HAP-1 (cell line): ENCODE measurements around the gene MT2A.

Source experiments
- DNase-seq, 2 experiments: peaks; one replicate each; pipeline ENCODE4 v3.0.0-alpha.2; 2016 to 2020; ENCODE audit warnings: low spot score in 2 of 2
- H3K27me3 ChIP-seq: fragments of 250-450 bp; sonication (Bioruptor Pico); 2 replicates; pipeline ENCODE4 v1.5.1; 2020; ENCODE audit warnings: low read depth, mild to moderate bottlenecking, moderate library complexity
- H3K36me3 ChIP-seq: fragments of 250-450 bp; sonication (Bioruptor Pico); replicated peaks from 2 replicates; pipeline ENCODE4 v1.5.1; 2020; ENCODE audit warnings: mild to moderate bottlenecking
- H3K4me1 ChIP-seq: fragments of 250-450 bp; sonication (Bioruptor Pico); 2 replicates; pipeline ENCODE4 v1.5.1; 2020; ENCODE audit warnings: mild to moderate bottlenecking
- H3K4me3 ChIP-seq: fragments of 250-450 bp; sonication (Bioruptor Pico); 2 replicates; pipeline ENCODE4 v1.5.1; 2020; ENCODE audit warnings: mild to moderate bottlenecking, moderate library complexity
- H3K9me3 ChIP-seq: fragments of 250-450 bp; sonication (Bioruptor Pico); 2 replicates; pipeline ENCODE4 v1.5.1; 2020; ENCODE audit warnings: mild to moderate bottlenecking, moderate library complexity
- in situ Hi-C: fragments of 300-500 bp; cut with MboI; formaldehyde crosslinking; loops from 3 replicates; pipeline ENCODE4 v1.14.3; 2020; ENCODE audit warnings: low sequenced_read_pairs, inconsistent platforms, mixed read lengths

MT2A gene

DNA sequence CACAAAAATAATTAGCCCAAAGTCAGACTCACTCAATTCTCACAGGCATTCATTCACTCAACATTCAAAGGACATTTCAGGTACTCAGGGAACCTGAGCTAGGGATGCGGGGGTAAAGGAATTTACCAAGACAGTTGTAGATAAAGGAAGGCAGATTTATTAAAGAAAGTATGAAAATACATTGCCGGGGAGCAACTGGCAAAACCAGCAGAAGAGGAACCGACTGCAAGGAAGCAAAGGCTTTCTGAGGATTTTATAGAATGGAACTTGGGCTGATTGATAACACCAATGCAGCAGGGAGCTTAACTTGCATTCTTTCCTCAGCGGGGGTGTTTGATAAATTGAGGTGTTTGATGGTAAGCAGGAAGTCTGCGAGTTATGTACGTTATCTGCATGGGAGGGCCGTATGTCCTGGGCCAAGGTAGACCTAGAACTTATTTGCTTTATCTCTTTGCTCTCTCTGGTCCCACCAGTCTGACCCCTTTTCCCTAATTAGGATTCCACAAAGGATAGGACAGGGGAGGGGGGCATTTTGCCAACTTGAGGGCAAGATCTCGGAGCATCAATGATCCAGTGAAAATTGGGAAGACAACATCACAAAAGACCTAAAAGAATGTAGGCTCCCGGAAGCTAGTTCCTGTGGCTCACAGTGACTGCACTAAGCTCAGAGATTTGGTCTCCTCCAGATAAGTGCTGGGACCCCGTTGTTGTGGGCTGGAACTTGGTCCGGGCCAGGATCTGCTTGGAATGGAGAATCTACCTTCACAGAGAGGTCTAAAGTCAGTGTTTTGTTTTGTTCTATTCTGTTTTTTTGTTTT lies 24.8 kb upstream of the MT2A start:
- in situ Hi-C loops, result loop anchor here (10.0 kb wide), 1 partner anchor 121 kb away; no protein-coding TSS in a partner anchor
- H3K4me3 ChIP-seq, result no peak overlapping the region

DNA sequence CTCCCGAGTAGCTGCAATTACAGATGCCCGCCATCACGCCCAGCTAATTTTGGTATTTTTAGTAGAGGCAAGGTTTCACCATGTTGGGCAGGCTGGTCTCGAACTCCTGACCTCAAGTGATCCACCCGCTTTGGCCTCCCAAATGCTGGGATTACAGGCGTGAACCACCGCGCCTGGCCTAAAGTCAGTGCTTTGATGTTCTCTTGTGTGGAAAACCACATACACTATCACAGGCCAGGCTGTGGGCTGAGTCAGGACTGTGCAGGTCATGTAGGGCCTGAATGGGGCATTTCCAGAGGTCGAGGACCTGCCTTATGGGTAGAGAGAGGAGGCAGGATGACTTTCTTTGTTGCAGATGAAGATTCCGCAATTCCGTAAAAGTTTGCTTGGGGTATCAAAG lies 24.1 kb upstream of the MT2A start:
- DNase-seq, result no peak
- no peak overlapping the region for H3K4me3 ChIP-seq
- H3K27me3 ChIP-seq, result peaks cover 3% of the 10 kb centered on the region; the same call in 1 of the 2 replicates
- H3K9me3 ChIP-seq, result no peaks in the 10 kb centered on the region
- no peaks in the 10 kb centered on the region for H3K36me3 ChIP-seq
- in situ Hi-C loops, result loop anchor here (10.0 kb wide), 1 partner anchor 121 kb away; no protein-coding TSS in a partner anchor
- no peaks in the 10 kb centered on the region for H3K4me1 ChIP-seq

More for the DNA sequence above, 24.8 kb upstream of the MT2A start:
- Histone ChIP-seq H3K36me3 (no peaks in the 10 kb centered on the region), H3K27me3 (peaks cover 3% of the 10 kb centered on the region; the same call in 1 of the 2 replicates), H3K4me1 (no peaks in the 10 kb centered on the region), H3K9me3 (0 out of 2 replicates have a peak, but pooled peaks cover 2% of the 10 kb centered on the region)
- no peak for DNase-seq

DNA sequence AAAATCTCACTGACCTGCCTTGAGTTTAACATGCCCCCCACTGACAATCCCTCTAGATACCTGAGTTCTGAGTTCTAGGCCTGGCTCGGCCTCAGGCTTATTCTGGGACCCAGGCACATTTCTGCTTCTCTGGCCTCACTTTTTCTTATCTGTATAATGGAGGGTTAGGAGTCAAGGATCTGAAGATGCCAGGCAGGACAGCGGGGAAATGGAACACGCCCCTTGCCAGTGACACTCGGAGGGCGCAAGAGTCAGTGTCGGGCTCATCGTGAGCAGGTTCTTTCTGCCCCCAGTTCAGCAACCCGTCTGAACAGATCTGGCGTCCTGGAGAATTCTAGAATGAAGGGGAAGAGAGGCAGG lies 19.6 kb upstream of the MT2A start:
- no peak for DNase-seq
- no peaks in the 10 kb centered on the region for H3K4me1 ChIP-seq
- H3K36me3 ChIP-seq, result no peaks in the 10 kb centered on the region
- H3K9me3 ChIP-seq, result no peaks in the 10 kb centered on the region
- peaks cover 2% of the 10 kb centered on the region; the same call in 1 of the 2 replicates for H3K27me3 ChIP-seq
- in situ Hi-C loops, result loop anchor here (10.0 kb wide), 1 partner anchor 116 kb away; no protein-coding TSS in a partner anchor
- no peak overlapping the region for H3K4me3 ChIP-seq

- H3K4me1 ChIP-seq, result no peaks in the 10 kb centered on the region
- H3K4me3 ChIP-seq, result no peak within 1 kb of the TSS
- in situ Hi-C loops, result loop anchor here (10.0 kb wide), 1 partner anchor 115 kb away; no protein-coding TSS in a partner anchor
Observed at GRCh38 chr16:56589141-56590039, 19.0 kb upstream of the MT2A start, which contains the start of gene MT3. MT3 (plus strand) TSS chr16:56589528; CDS start chr16:56589591, 63 bp downstream.

DNA sequence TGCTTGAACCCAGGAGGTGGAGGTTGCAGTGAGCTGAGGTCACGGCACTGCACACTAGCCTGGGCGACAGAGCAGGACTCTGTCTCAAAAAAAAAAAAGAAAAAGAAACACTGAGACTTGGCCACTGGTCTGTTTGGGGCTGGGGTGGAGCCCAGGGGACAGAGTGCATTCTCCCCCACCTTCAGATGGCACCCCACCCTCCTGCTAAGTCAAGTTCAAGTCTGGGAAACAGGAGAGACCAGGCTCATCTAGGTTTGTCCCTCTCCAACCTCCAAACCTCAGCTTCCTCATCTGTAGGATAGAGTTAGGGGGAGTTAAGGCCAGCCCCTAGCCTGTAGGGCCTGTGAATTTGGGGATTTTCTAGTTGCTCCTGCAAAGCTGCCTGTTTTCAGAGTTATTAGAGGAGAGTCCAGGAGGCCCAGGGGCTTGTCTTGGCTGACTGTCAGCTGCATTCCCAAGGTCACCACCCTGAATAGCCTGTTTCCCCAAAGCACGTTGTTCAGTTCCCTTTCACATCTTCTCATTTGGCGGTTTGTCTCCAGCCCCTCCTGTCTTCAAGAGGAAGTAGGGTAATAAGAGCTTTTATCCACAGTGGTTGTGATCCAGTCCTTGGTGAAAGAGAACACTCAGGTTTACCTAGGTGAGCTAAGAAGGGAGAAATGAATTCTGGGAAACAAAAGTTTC lies 16.9 kb upstream of the MT2A start:
- Histone ChIP-seq H3K9me3 (no peaks in the 10 kb centered on the region), H3K36me3 (no peaks in the 10 kb centered on the region), H3K4me3 (no peak overlapping the region), H3K27me3 (no peaks in the 10 kb centered on the region), H3K4me1 (no peaks in the 10 kb centered on the region)
- in situ Hi-C loops, result no loop called here
- no peak for DNase-seq

More at GRCh38 chr16:56589141-56590039, 19.0 kb upstream of the MT2A start, which contains the start of gene MT3:
- no peaks in the 10 kb centered on the region for H3K9me3 ChIP-seq
- DNase-seq, result no peak
- no peaks in the 10 kb centered on the region for H3K27me3 ChIP-seq
- no peaks in the 10 kb centered on the region for H3K36me3 ChIP-seq

GRCh38 chr16:56593573-56594291 lies 14.7 kb upstream of the MT2A start:
- no peak for DNase-seq
- peaks cover 2% of the 10 kb centered on the region; the same call in 1 of the 2 replicates for H3K4me1 ChIP-seq
- in situ Hi-C loops, result no loop called here
- H3K9me3 ChIP-seq, result no peaks in the 10 kb centered on the region; the same call in 1 of the 2 replicates
- H3K36me3 ChIP-seq, result no peaks in the 10 kb centered on the region
- no peaks in the 10 kb centered on the region for H3K27me3 ChIP-seq
- H3K4me3 ChIP-seq, result no peak overlapping the region

GRCh38 chr16:56594292-56594619 lies 14.1 kb upstream of the MT2A start:
- H3K36me3 ChIP-seq, result no peaks in the 10 kb centered on the region
- no peak overlapping the region for H3K4me3 ChIP-seq
- in situ Hi-C loops, result no loop called here
- H3K9me3 ChIP-seq, result no peaks in the 10 kb centered on the region; the same call in 1 of the 2 replicates
- no peak for DNase-seq
- no peaks in the 10 kb centered on the region for H3K27me3 ChIP-seq
- H3K4me1 ChIP-seq, result peaks cover 2% of the 10 kb centered on the region; the same call in 1 of the 2 replicates

DNA sequence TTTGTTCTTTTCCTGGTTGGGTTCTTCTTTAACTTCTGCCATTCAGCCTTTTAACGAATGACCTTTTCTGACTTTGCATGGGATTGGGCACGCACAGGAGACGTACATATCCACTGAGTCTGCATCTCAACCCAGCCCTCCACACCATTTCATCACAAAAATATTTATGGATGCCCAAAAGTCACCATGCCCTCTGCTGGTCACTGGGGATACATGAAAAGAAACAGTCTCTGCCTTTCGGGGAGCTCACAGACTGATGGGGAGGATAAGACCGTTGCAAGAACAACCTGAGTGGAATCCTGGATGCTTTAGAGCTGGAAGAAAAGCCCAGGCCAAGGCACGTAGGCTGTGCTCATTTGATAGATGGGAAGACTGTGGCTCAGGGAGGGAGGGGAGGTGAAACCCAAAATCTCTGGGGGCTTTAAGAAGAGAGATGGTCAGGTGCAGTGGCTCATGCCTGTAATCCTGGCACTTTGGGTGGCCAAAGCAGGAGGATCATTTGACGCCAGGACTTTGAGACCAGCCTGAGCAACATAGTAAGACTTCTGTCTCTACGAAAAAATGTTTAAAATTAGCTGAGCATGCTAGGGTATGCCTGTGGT lies 7.9 kb upstream of the MT2A start:
- peak; percentile 41 to 61 for DNase-seq

DNA sequence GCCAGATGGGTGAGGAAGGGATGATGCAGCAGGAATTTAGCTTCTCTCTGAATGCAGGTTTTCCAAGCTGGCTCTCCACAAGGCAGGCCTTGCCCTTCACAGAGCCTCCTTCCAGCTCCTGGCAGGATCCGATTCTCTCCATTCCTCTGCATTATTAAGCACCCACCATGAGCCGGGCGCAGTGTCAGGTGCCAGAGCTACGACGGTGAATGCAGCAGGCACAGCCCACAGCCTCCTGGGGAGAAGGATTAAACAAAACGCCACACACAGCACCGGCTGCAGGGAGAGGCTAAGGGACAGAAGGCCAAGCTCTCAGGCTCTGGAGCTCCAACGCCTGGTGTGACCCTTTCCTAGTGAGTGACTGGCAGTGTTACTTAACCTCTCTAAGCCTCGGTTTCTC lies 7.1 kb upstream of the MT2A start:
- no peaks in the 10 kb centered on the region for H3K27me3 ChIP-seq
- H3K4me3 ChIP-seq, result no peak overlapping the region
- no peaks in the 10 kb centered on the region for H3K36me3 ChIP-seq
- no peaks in the 10 kb centered on the region; the same call in 1 of the 2 replicates for H3K9me3 ChIP-seq
- in situ Hi-C loops, result no loop called here
- DNase-seq, result no peak
- H3K4me1 ChIP-seq, result peaks cover 4% of the 10 kb centered on the region; the same call in 1 of the 2 replicates

More for the DNA sequence above, 7.9 kb upstream of the MT2A start:
- H3K4me3 ChIP-seq, result no peak overlapping the region
- H3K4me1 ChIP-seq, result peaks cover 4% of the 10 kb centered on the region; the same call in 1 of the 2 replicates
- no peaks in the 10 kb centered on the region; the same call in 1 of the 2 replicates for H3K9me3 ChIP-seq
- no peaks in the 10 kb centered on the region for H3K27me3 ChIP-seq
- H3K36me3 ChIP-seq, result no peaks in the 10 kb centered on the region
- in situ Hi-C loops, result no loop called here

GRCh38 chr16:56603589-56603988 lies 4.8 kb upstream of the MT2A start:
- DNase-seq, result peak; percentile 32 to 67
- H3K9me3 ChIP-seq, result no peaks in the 10 kb centered on the region
- no peaks in the 10 kb centered on the region for H3K27me3 ChIP-seq
- H3K36me3 ChIP-seq, result no peaks in the 10 kb centered on the region
- H3K4me1 ChIP-seq, result peaks cover 7% of the 10 kb centered on the region
- in situ Hi-C loops, result no loop called here
- H3K4me3 ChIP-seq, result no peak overlapping the region

- no peaks in the 10 kb centered on the region for H3K27me3 ChIP-seq
- peaks cover 12% of the 10 kb centered on the region for H3K4me1 ChIP-seq
- H3K36me3 ChIP-seq, result no peaks in the 10 kb centered on the region
- no peaks in the 10 kb centered on the region for H3K9me3 ChIP-seq
- in situ Hi-C loops, result no loop called here
- no peak for DNase-seq
- no peak overlapping the region for H3K4me3 ChIP-seq
Observed at GRCh38 chr16:56604966-56605365, 3.4 kb upstream of the MT2A start.

DNA sequence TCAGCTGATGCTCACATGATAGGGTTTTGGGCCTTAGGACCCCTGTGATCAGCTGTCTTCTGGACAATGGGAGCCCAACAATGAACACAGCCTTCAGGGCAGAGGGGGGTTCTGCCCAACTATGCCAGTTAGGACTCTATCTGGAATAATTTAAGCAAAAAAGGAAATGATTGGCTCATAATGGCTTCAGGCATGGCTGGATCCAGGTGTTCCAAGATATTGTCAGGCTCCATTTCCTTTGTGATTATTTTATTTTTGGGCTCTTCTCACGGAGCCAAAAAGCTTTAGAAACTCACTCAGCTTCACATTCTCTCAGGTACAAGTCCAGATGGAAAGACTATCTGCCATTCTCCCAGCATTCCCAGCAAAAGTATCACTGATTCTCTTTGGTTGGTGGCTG lies 2.9 kb upstream of the MT2A start:
- no peaks in the 10 kb centered on the region for H3K9me3 ChIP-seq
- no peaks in the 10 kb centered on the region for H3K36me3 ChIP-seq
- no peaks in the 10 kb centered on the region for H3K27me3 ChIP-seq
- in situ Hi-C loops, result no loop called here
- H3K4me3 ChIP-seq, result no peak overlapping the region
- peaks cover 15% of the 10 kb centered on the region for H3K4me1 ChIP-seq
- no peak for DNase-seq
